Measurements from ENCODE around the gene CXCR1.
"Not testable (repeated sequence)": the region's sequence is repeated elsewhere in the genome, so short reads cannot be mapped to it uniquely, and the experiment has no call there.

CXCR1 gene

GRCh38 chr2:218166791-218167190, at the start of gene CXCR1:
TSS of gene CXCR1 (minus strand) at chr2:218166962. CDS start at chr2:218165211, 1,751 bp downstream.
- DNase-seq, result no peak

- no peak for DNase-seq
Observed at GRCh38 chr2:218216336-218216673, 49.5 kb upstream of the CXCR1 start.

- DNase-seq, result no peak
Observed at GRCh38 chr2:218214116-218214515, 47.4 kb upstream of the CXCR1 start.

GRCh38 chr2:218209078-218209477, 42.3 kb upstream of the CXCR1 start:
- DNase-seq, result no peak

DNA sequence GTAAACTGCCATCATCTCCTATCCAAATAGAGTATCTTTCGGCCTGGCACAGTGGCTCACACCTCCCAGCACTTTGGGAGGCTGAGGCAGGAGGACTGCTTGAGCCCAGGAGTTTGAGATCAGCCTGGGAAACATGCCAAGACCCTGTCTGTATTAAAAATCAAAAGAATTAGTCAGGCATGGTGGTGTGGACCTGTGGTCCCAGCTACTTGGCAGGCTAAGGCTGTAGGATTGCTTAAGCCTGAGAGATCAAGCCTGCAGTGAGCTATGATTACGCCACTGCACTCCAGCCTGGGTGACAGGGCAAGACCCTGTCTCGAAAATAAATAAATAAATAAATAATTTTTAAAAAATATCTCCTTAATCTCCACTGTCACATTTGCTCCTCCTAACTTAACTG, 35.5 kb upstream of the CXCR1 start:
- DNase-seq, result no peak

DNA sequence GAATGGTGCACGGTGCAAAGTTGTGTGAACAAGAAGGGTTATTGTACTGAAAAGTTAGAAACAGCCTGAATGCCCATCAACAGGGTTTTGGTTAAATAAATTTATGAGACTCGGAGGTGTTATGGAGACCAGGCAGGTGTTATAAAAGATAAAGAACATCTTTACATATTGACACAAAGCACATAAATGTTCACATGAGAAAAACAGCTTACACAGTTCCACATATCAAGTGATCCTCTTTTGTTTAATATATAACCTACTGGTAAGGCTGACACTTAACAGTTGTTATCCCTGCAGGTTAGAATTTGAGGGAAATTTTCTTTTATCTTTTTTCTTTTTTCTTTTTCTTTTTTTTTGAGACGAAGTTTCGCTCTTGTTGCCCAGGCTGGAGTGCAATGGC, 30.2 kb upstream of the CXCR1 start:
- no peak for DNase-seq

DNA sequence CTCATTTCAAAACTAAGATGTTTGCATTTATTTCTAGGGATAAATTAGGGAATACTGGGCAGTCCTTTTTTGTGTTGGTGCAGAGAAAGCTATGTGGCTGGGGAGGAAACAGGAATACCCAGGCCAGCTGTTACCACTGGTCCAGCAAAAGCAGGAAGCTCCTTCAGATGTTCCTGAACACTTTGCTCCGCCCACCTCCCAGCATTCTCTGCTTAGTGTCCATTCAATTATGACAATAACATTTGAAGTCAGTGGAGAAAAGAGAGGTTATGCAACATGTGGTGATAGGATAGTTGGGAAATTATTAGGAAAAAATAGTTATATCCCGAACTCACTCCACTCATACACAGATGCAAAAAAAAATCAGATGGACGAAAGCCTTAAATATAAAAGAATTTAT, 28.1 kb upstream of the CXCR1 start:
- DNase-seq, result no peak

DNA sequence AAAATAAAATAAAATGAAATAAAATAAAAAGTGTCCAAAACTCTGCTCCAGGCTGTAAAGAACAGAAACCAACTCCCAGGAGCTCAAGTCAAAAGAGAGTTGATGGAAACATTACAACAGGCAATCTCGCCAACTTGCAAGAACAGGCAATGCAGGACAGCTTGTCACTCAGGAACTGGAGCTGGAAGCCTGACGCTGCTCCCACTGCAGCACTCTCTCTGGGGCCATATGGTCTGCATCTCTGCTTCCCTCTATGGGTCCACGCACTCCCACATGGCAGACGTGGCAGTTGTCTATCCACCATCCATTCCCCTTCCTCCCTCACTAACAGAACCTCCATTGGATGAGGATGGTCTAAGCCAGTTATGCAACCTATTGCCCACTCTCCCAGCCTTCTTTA, 26.9 kb upstream of the CXCR1 start:
- DNase-seq, result no peak

- DNase-seq, result no peak
Observed at GRCh38 chr2:218192902-218193430, 26.2 kb upstream of the CXCR1 start.

- DNase-seq, result no peak
Observed at GRCh38 chr2:218188528-218188927, 21.8 kb upstream of the CXCR1 start.

GRCh38 chr2:218187296-218188015, 20.7 kb upstream of the CXCR1 start:
- no peak for DNase-seq

DNA sequence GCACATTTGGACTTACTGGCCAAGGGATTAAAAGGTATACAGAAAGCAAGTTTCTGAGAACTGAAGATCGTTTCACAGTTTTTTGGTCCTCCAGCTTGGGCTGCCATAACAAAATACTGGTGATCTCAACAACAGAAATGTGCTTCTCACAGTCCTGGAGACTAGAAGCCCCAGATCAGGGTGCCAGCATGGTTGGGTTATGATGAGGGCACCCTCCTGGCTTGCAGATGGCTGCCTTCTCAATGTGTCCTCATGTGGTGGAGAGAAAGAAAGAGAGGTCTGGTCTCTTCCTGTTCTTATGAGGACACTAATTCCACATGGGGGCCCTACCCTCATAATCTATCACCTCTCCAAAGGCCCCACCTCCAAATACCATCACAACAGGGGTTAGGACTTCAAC, 20.1 kb upstream of the CXCR1 start:
- no peak for DNase-seq

DNA sequence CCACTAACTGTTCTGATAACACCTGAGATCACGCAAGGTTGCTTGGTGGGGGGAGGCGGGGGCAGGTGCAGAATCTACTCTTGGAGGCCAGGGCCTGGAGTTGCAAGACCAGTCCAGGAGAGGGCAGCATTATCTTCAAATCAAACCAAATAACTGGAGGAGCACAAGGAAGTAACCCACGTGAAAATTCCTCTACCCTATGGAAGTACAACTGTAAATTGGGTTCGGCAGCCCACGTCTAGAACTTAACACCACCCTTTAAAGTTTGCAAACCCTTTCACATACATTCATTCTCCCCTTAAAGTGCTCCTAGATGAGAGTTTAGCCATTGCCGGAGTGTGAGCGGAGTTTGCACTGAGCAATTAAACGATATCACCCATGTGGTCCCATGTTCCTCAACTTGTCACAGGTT, 19.6 kb upstream of the CXCR1 start:
- DNase-seq, result peak; percentile 31 to 82

DNA sequence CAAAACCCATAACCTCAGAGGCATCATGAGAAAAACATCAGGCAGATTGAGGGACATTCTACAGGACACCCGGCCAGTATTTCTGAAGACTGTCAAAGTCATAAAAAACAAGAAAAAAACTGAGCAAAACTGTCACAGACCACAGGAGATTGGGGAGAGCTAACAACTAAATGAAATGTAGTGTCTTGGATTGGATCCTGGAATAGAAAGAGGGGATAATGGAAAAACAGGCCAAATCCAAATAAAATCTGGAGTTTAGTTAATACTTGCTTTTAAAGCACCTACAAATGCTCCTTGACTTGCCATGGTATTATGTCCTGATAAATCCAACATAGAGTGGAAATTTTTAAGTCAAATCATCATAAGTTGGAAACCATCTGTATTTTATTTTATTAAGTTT, 17.6 kb upstream of the CXCR1 start:
- no peak for DNase-seq

DNA sequence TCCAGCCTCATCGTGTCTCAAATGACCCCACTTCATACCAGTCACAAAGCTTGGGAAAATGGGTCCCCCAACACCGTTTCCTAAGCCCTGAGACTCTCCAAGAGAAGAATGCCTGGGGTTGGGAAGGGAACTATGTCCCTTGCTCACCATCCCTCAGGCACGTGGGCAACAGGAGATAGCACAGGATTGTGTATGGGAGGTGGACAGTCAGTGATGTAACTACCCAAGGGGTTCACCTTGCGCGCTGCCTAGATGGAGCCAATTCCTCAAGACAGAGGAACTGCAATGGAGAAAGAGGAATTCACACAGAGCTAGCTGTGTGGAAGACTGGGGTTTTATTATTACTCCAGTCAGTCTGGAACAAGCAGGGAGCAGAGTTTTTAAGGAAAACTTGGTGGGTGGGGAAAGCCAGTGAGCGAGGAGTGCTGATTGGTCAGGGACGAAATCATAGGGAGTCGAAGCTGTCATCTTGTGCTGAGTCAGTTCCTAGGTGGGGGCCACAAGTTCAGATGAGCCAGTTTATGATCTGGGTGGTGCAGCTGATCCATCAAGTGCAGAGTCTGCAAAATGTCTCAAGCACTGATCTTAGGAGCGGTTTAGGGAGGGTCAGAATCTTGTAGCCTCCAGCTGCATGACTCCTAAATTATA, 13.8 kb upstream of the CXCR1 start:
- DNase-seq, result no peak

- no peak for DNase-seq
Observed at GRCh38 chr2:218179782-218180181, 13.0 kb upstream of the CXCR1 start.

DNA sequence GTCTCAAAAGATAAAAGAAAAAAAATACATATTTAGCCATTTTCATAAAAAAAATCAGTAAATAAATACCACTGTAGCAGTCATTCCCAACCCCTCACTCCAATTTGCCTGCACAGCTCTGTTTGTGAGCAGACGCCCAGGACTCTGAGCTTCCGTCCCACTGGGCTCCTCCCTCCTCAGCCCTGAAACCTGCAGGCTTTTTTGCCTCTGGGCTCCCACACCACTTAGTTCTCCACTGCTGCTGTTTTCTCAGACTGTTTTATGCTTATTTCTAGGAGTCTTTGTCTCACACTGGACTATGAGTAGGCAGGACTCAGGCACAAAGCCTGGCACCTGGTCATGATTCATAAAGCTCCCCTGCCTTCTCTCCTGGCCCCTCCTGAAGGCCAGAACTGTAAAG, 6.1 kb upstream of the CXCR1 start:
- DNase-seq, result no peak

DNA sequence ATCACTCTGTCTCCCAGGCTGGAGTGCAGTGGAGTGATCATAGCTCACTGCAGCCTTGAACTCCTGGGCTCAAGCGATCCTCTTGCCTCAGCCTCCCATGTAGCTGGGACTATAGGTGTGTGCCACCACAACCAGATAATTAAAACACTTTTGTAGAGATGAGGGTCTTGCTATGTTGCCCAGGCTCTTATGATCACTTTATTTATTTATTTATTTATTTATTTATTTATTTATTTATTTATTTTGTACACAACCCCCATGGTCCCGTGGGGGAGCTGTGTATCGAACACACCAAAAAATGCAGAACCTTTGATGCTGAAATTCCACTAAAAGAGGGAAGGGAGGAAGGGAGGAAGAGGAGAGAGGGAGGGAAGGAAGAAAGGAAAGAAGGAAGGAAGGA, 5.0 kb upstream of the CXCR1 start:
- not testable (repeated sequence) for DNase-seq

GRCh38 chr2:218169757-218170546, 3.2 kb upstream of the CXCR1 start:
- no peak for DNase-seq

DNA sequence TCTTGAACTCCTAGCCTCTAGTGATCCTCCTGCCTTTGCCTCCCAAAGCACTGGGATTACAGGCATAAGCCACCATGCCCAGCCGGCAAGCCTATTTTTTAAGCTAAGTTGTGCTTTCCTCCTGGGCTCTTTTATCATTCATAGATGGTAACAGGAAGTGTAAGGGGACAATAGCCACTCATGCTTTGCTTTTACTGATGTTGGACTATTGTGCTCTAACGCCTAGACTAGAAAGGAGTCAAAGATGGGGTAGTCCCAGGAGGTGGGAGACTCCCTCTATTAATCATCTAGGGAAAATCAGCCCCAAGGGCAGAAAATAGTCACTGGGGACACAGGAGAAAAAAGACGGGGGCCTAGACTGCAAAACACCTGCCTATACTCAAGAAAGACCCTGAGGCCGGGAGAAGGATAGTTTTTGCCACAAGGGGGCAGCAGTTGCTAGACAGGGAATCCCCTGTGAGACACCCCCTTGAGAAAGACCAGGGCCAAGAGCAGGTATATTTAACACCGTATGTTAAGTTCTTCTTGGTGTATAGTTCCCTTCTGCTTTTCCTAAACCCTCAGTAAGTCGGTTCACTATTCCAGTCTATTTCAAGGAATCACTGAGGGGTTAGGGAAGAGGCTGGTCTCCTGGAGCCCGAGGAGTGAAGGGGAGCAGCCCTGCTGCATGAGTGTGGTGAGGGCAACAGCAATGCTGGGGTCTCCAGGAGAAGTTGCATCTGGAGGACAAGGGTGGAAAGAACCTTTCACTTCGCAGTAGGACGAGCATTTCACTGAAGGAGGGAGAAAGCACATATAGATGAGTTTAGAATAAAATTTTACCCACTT, 2.1 kb upstream of the CXCR1 start:
- peak in 1 of 2 experiments; percentile 65 for DNase-seq

DNA sequence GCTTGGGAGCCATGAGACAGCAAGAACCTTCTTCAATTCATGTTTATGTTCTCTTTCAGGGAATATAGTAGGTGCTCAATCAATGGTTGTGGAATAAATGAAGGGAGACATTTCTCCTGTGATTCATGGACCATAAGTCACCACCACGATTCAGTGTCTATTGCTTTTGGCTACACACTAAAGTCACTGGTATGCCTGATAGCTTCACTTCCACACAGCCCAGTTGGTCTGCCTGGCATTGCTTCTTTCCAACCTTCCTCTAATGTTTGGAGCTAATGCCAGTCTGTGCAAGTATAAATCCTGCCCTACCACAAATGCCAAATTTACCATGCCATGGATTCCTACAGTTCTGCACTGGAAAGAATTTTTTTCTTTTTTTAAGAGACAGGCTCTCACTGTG, 1.3 kb upstream of the CXCR1 start:
- DNase-seq, result no peak

GRCh38 chr2:218162814-218163213, 3.9 kb downstream of the CXCR1 start:
- no peak for DNase-seq

GRCh38 chr2:218161644-218162043, 5.1 kb downstream of the CXCR1 start:
- no peak for DNase-seq
